Measurements from ENCODE around the gene ABHD10. TPM values are rescaled to one million over a fixed set of nuclear protein-coding genes. Genes with fewer than 3 reads are reported as not detected.
A peak's percentile ranks its signal among the peaks of the same experiment; 100 is the strongest.

ABHD10 gene
- total RNA-seq, 1 experiment from 2014 or later = 45.0 TPM

- ChIA-PET CTCF (interaction anchor here (0.8 to 1.3 kb wide), 3 partner anchors 19 to 32 kb away, joined by 3 to 9 read pairs (median 4); no protein-coding TSS in a partner anchor), POLR2A (ENCODE audit: unreplicated experiment) (interaction anchor here (0.6 to 1.1 kb wide), 2 partner anchors 76 to 198 kb away, joined by 3 to 6 read pairs; no protein-coding TSS in a partner anchor)
- Histone ChIP-seq H3K9ac (ENCODE audit: low read length) (peak overlapping the region; percentile 58), H3K36me3 (ENCODE audit: low read depth, low read length) (peaks cover 60% of the 10 kb centered on the region), H3K79me2 (ENCODE audit: low read length) (peaks cover 14% of the 10 kb centered on the region; the same call in 1 of the 2 replicates), H3K4me1 (ENCODE audit: insufficient read depth, low read length) (peaks cover 45% of the 10 kb centered on the region), H3K27ac (ENCODE audit: low read length) (peak overlapping the region; percentile 89), H3K9me3 (ENCODE audit: low read length) (no peaks in the 10 kb centered on the region), H4K20me1 (ENCODE audit: low read length) (no peaks in the 10 kb centered on the region), H3K9me2 (replicated peaks; ENCODE audit: low read length) (no peaks in the 10 kb centered on the region), H2AFZ (ENCODE audit: low read length) (no peak overlapping the region), H3K4me3 (ENCODE audit: low read length) (peak overlapping the region; percentile 18; the same call in 1 of the 2 replicates), H3K27me3 (ENCODE audit: low read length) (no peaks in the 10 kb centered on the region), H3K4me2 (ENCODE audit: low read length) (peak overlapping the region; percentile 61), H3F3A (ENCODE audit: low read length, unreplicated experiment) (peaks cover 9% of the 10 kb centered on the region)
- no TSS peak for BruUV-seq (replicated peaks)
- ATAC-seq (no peak; the same call in 1 of the 2 replicates), DNase-seq (peak; percentile 52)
- intact Hi-C loops (cut with micrococcal nuclease) = loop anchor here (1.0 to 2.0 kb wide), 3 partner anchors 20 to 34 kb away; no protein-coding TSS in a partner anchor
- TF ChIP-seq EZH2 (IDR thresholded peaks at IDR 0.05; ENCODE audit: low read length, unreplicated experiment) = no peak
Measured at GRCh38 chr3:111936967-111937366, 41.9 kb upstream of the ABHD10 start.

GRCh38 chr3:111937871-111938270, 41.0 kb upstream of the ABHD10 start:
- CTCF ChIA-PET = no interaction called here
- H3K36me3 ChIP-seq (ENCODE audit: low read depth, low read length) = peaks cover 55% of the 10 kb centered on the region
- no peaks in the 10 kb centered on the region for H3K9me2 ChIP-seq (replicated peaks; ENCODE audit: low read length)
- intact Hi-C loops (cut with micrococcal nuclease) = loop anchor here (2.0 kb wide), 2 partner anchors 21 to 25 kb away; no protein-coding TSS in a partner anchor
- no peaks in the 10 kb centered on the region for H3K9me3 ChIP-seq (ENCODE audit: low read length)
- no TSS peak for BruUV-seq (replicated peaks)
- ATAC-seq (0 out of 2 replicates have a peak, but pooled peaks have one; percentile 3), DNase-seq (peak; percentile 49)
- no peak overlapping the region for H3K9ac ChIP-seq (ENCODE audit: low read length)
- no peak overlapping the region for H3K4me3 ChIP-seq (ENCODE audit: low read length)
- H2AFZ ChIP-seq (ENCODE audit: low read length) = no peak overlapping the region
- peak overlapping the region; percentile 89 for H3K27ac ChIP-seq (ENCODE audit: low read length)
- TF ChIP-seq EZH2 (IDR thresholded peaks at IDR 0.05; ENCODE audit: low read length, unreplicated experiment) = no peak
- TF ChIP-seq, protein P1, sequence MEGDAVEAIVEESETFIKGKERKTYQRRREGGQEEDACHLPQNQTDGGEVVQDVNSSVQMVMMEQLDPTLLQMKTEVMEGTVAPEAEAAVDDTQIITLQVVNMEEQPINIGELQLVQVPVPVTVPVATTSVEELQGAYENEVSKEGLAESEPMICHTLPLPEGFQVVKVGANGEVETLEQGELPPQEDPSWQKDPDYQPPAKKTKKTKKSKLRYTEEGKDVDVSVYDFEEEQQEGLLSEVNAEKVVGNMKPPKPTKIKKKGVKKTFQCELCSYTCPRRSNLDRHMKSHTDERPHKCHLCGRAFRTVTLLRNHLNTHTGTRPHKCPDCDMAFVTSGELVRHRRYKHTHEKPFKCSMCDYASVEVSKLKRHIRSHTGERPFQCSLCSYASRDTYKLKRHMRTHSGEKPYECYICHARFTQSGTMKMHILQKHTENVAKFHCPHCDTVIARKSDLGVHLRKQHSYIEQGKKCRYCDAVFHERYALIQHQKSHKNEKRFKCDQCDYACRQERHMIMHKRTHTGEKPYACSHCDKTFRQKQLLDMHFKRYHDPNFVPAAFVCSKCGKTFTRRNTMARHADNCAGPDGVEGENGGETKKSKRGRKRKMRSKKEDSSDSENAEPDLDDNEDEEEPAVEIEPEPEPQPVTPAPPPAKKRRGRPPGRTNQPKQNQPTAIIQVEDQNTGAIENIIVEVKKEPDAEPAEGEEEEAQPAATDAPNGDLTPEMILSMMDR (conservative IDR thresholded peaks at IDR 0.05; ENCODE audit: low read depth, low read length) = no peak
- no peak for TF ChIP-seq EZH2phosphoT487 (IDR thresholded peaks at IDR 0.05; ENCODE audit: borderline replicate concordance, low read length)
- H3K27me3 ChIP-seq (ENCODE audit: low read length) = no peaks in the 10 kb centered on the region
- H3K4me1 ChIP-seq (ENCODE audit: insufficient read depth, low read length) = peaks cover 47% of the 10 kb centered on the region
- H3F3A ChIP-seq (ENCODE audit: low read length, unreplicated experiment) = peaks cover 9% of the 10 kb centered on the region
- H3K4me2 ChIP-seq (ENCODE audit: low read length) = peak overlapping the region; percentile 61
- peaks cover 14% of the 10 kb centered on the region; the same call in 1 of the 2 replicates for H3K79me2 ChIP-seq (ENCODE audit: low read length)
- POLR2A ChIA-PET (ENCODE audit: unreplicated experiment) = no interaction called here
- H4K20me1 ChIP-seq (ENCODE audit: low read length) = no peaks in the 10 kb centered on the region

GRCh38 chr3:111939873-111940272, 39.0 kb upstream of the ABHD10 start:
- no peak for ATAC-seq
- Histone ChIP-seq H3F3A (ENCODE audit: low read length, unreplicated experiment) (peaks cover 9% of the 10 kb centered on the region), H3K9me3 (ENCODE audit: low read length) (no peaks in the 10 kb centered on the region), H3K36me3 (ENCODE audit: low read depth, low read length) (peaks cover 43% of the 10 kb centered on the region), H3K9ac (ENCODE audit: low read length) (no peak overlapping the region), H3K27ac (ENCODE audit: low read length) (no peak overlapping the region), H3K27me3 (ENCODE audit: low read length) (no peaks in the 10 kb centered on the region), H4K20me1 (ENCODE audit: low read length) (no peaks in the 10 kb centered on the region), H2AFZ (ENCODE audit: low read length) (no peak overlapping the region), H3K4me1 (ENCODE audit: insufficient read depth, low read length) (peaks cover 59% of the 10 kb centered on the region), H3K4me3 (ENCODE audit: low read length) (no peak overlapping the region), H3K4me2 (ENCODE audit: low read length) (no peak overlapping the region), H3K79me2 (ENCODE audit: low read length) (peaks cover 14% of the 10 kb centered on the region; the same call in 1 of the 2 replicates), H3K9me2 (replicated peaks; ENCODE audit: low read length) (no peaks in the 10 kb centered on the region)
- peak; percentile 37 for DNase-seq
- ChIA-PET POLR2A (ENCODE audit: unreplicated experiment) (no interaction called here), CTCF (no interaction called here)
- TF ChIP-seq EZH2 (IDR thresholded peaks at IDR 0.05; ENCODE audit: low read length, unreplicated experiment) (no peak), EZH2phosphoT487 (IDR thresholded peaks at IDR 0.05; ENCODE audit: borderline replicate concordance, low read length) (no peak)
- TF ChIP-seq, protein P1 (conservative IDR thresholded peaks at IDR 0.05; ENCODE audit: low read depth, low read length) = no peak
- no TSS peak for BruUV-seq (replicated peaks)
- intact Hi-C loops (cut with micrococcal nuclease) = no loop called here

All from PC-3 (cell line).